Astrocyte (in vitro differentiated cells and primary cell): ENCODE measurements around the gene TFF1. TPM values are rescaled to one million over a fixed set of nuclear protein-coding genes. Genes with fewer than 3 reads are reported as not detected.

Source experiments
- DNase-seq: peaks from one replicate; pipeline ENCODE4 v3.0.0-alpha.2; 2010; ENCODE audit warnings: low read depth
- FAIRE-seq: peaks from 2 replicates; lab custom pipeline; 2011; peaks lifted over from hg19 to GRCh38; lab: Jason Lieb, UNC
- H2AFZ ChIP-seq: 2 replicates; pipeline ENCODE4 v1.6.0; 2012; ENCODE audit warnings: low read depth, low read length, inconsistent platforms
- H3K27ac ChIP-seq: 2 replicates; pipeline ENCODE4 v1.5.1; 2011; ENCODE audit warnings: low read depth, low read length, inconsistent platforms
- H3K27me3 ChIP-seq: 2 replicates; pipeline ENCODE4 v1.6.0; 2011; ENCODE audit warnings: low read length, inconsistent platforms; ENCODE audit not compliant: insufficient read depth
- H3K36me3 ChIP-seq: 2 replicates; pipeline ENCODE4 v1.5.1; 2011; ENCODE audit warnings: low read length, inconsistent platforms; ENCODE audit not compliant: insufficient read depth
- H3K4me1 ChIP-seq: 2 replicates; pipeline ENCODE4 v1.5.1; 2011; ENCODE audit warnings: low read length, inconsistent platforms; ENCODE audit not compliant: insufficient read depth
- H3K4me2 ChIP-seq: 2 replicates; pipeline ENCODE4 v1.6.0; 2012; ENCODE audit warnings: low read length, inconsistent platforms
- H3K4me3 ChIP-seq: 2 replicates; pipeline ENCODE4 v1.5.1; 2011; ENCODE audit warnings: low read depth, mild to moderate bottlenecking, low read length, inconsistent platforms; ENCODE audit not compliant: insufficient read depth
- H3K79me2 ChIP-seq: 2 replicates; pipeline ENCODE4 v1.6.0; 2012; ENCODE audit warnings: mild to moderate bottlenecking, low read length, inconsistent platforms; ENCODE audit not compliant: insufficient read depth
- H3K9ac ChIP-seq: 2 replicates; pipeline ENCODE4 v1.6.0; 2012; ENCODE audit warnings: mild to moderate bottlenecking, low read length, inconsistent platforms
- H3K9me3 ChIP-seq: 2 replicates; pipeline ENCODE4 v1.5.1; 2012; ENCODE audit warnings: low read depth, mild to moderate bottlenecking, low read length, inconsistent platforms; ENCODE audit not compliant: insufficient read depth
- H4K20me1 ChIP-seq: 2 replicates; pipeline ENCODE4 v1.6.0; 2012; ENCODE audit warnings: low read length, inconsistent platforms; ENCODE audit not compliant: insufficient read depth
- H3K27ac Mint-ChIP-seq: one replicate; pipeline ENCODE4 v1.8.0; 2021; ENCODE audit warnings: mild to moderate bottlenecking, mixed read lengths; ENCODE audit not compliant: unreplicated experiment
- H3K27me3 Mint-ChIP-seq: one replicate; pipeline ENCODE4 v1.8.0; 2021; ENCODE audit warnings: low read depth, mixed read lengths; ENCODE audit not compliant: unreplicated experiment
- H3K36me3 Mint-ChIP-seq: one replicate; pipeline ENCODE4 v1.8.0; 2021; ENCODE audit warnings: low read depth, mixed read lengths; ENCODE audit not compliant: unreplicated experiment
- H3K4me1 Mint-ChIP-seq: one replicate; pipeline ENCODE4 v1.8.0; 2021; ENCODE audit warnings: low read depth, mixed read lengths; ENCODE audit not compliant: unreplicated experiment
- H3K4me3 Mint-ChIP-seq: one replicate; pipeline ENCODE4 v1.8.0; 2021; ENCODE audit warnings: mild to moderate bottlenecking, moderate library complexity, mixed read lengths; ENCODE audit not compliant: unreplicated experiment
- H3K9me3 Mint-ChIP-seq: one replicate; pipeline ENCODE4 v1.8.0; 2021; ENCODE audit warnings: mild to moderate bottlenecking, mixed read lengths; ENCODE audit not compliant: unreplicated experiment
- EZH2 ChIP-seq: IDR thresholded peaks from 2 replicates; pipeline ENCODE4 v1.6.1; 2012; ENCODE audit warnings: mild to moderate bottlenecking, low read length, inconsistent platforms; ENCODE audit not compliant: insufficient read depth
- total RNA-seq: library from RNA; stranded (reverse); gene quantifications from 2 replicates; pipeline ENCODE4 v1.2.1, GENCODE V29; 2021
- TF ChIP-seq, protein P1 (sequence below): IDR thresholded peaks from 2 replicates; pipeline ENCODE4 v1.5.1; 2011; ENCODE audit warnings: low read depth, mild to moderate bottlenecking, inconsistent platforms, low read length, moderate library complexity; ENCODE audit not compliant: insufficient read depth

Gene TFF1
- total RNA-seq, 1 donor from 2014 or later: not detected

- no peaks in the 10 kb centered on the region for H3K4me1 ChIP-seq
- H3K4me3 ChIP-seq: no peak overlapping the region
- TF ChIP-seq, protein P1, sequence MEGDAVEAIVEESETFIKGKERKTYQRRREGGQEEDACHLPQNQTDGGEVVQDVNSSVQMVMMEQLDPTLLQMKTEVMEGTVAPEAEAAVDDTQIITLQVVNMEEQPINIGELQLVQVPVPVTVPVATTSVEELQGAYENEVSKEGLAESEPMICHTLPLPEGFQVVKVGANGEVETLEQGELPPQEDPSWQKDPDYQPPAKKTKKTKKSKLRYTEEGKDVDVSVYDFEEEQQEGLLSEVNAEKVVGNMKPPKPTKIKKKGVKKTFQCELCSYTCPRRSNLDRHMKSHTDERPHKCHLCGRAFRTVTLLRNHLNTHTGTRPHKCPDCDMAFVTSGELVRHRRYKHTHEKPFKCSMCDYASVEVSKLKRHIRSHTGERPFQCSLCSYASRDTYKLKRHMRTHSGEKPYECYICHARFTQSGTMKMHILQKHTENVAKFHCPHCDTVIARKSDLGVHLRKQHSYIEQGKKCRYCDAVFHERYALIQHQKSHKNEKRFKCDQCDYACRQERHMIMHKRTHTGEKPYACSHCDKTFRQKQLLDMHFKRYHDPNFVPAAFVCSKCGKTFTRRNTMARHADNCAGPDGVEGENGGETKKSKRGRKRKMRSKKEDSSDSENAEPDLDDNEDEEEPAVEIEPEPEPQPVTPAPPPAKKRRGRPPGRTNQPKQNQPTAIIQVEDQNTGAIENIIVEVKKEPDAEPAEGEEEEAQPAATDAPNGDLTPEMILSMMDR: no peak
- TF ChIP-seq EZH2: no peak
- H4K20me1 ChIP-seq: no peaks in the 10 kb centered on the region
- no peak overlapping the region for H3K27ac ChIP-seq
- Mint-ChIP-seq H3K27me3 (peaks cover 60% of the 10 kb centered on the region), H3K36me3 (no peaks in the 10 kb centered on the region), H3K4me3 (no peak overlapping the region), H3K4me1 (no peaks in the 10 kb centered on the region), H3K9me3 (peaks cover 2% of the 10 kb centered on the region), H3K27ac (no peak overlapping the region)
- no peaks in the 10 kb centered on the region for H3K79me2 ChIP-seq
- H3K9ac ChIP-seq: no peak overlapping the region
- FAIRE-seq (no peak), DNase-seq (no peak)
- no peak overlapping the region for H3K4me2 ChIP-seq
- H3K27me3 ChIP-seq: no peaks in the 10 kb centered on the region
- H3K36me3 ChIP-seq: no peaks in the 10 kb centered on the region
- H3K9me3 ChIP-seq: no peaks in the 10 kb centered on the region
- no peak overlapping the region for H2AFZ ChIP-seq
These were observed 7.6 kb upstream of the TFF1 start for GRCh38 chr21:42373908-42374455.

GRCh38 chr21:42373196-42373907 is 7.0 kb upstream of the TFF1 start:
- H3K9me3 ChIP-seq: no peaks in the 10 kb centered on the region
- FAIRE-seq (no peak), DNase-seq (no peak)
- Mint-ChIP-seq H3K9me3 (peaks cover 2% of the 10 kb centered on the region), H3K4me3 (no peak overlapping the region), H3K36me3 (no peaks in the 10 kb centered on the region), H3K27ac (no peak overlapping the region), H3K27me3 (peaks cover 58% of the 10 kb centered on the region), H3K4me1 (no peaks in the 10 kb centered on the region)
- no peak overlapping the region for H3K27ac ChIP-seq
- no peak overlapping the region for H3K4me2 ChIP-seq
- no peak overlapping the region for H3K4me3 ChIP-seq
- H3K9ac ChIP-seq: no peak overlapping the region
- no peaks in the 10 kb centered on the region for H3K79me2 ChIP-seq
- H4K20me1 ChIP-seq: no peaks in the 10 kb centered on the region
- H2AFZ ChIP-seq: no peak overlapping the region
- no peaks in the 10 kb centered on the region for H3K36me3 ChIP-seq
- TF ChIP-seq EZH2: no peak
- TF ChIP-seq, protein P1: no peak
- no peaks in the 10 kb centered on the region for H3K27me3 ChIP-seq
- H3K4me1 ChIP-seq: no peaks in the 10 kb centered on the region
